ENCODE data around the gene DCTN4.

GRCh38 chr5:150778088-150778516, 19.3 kb upstream of the DCTN4 start:
- TF ChIP-seq POLR2AphosphoS5 (IDR thresholded peaks at IDR 0.05; ENCODE audit: borderline replicate concordance, low read depth, low read length) = no peak
- TF ChIP-seq EZH2 (IDR thresholded peaks at IDR 0.05) = no peak
- no peak for TF ChIP-seq FOXP2 (optimal IDR thresholded peaks at IDR 0.05; ENCODE audit: control extremely low read depth, extremely low read length, insufficient read depth)

All from SK-N-MC (cell line).